Astrocyte (in vitro differentiated cells and primary cell): ENCODE results near the gene LRTM2. TPM values are rescaled to one million over a fixed set of nuclear protein-coding genes. Genes with fewer than 3 reads are reported as not detected.

Experiments
- DNase-seq: peaks from one replicate; pipeline ENCODE4 v3.0.0-alpha.2; 2010; ENCODE audit warnings: low read depth
- FAIRE-seq: peaks from 2 replicates; lab custom pipeline; 2011; peaks lifted over from hg19 to GRCh38; lab: Jason Lieb, UNC
- H2AFZ ChIP-seq: 2 replicates; pipeline ENCODE4 v1.6.0; 2012; ENCODE audit warnings: low read depth, low read length, inconsistent platforms
- H3K27ac ChIP-seq: 2 replicates; pipeline ENCODE4 v1.5.1; 2011; ENCODE audit warnings: low read depth, low read length, inconsistent platforms
- H3K27me3 ChIP-seq: 2 replicates; pipeline ENCODE4 v1.6.0; 2011; ENCODE audit warnings: low read length, inconsistent platforms; ENCODE audit not compliant: insufficient read depth
- H3K36me3 ChIP-seq: 2 replicates; pipeline ENCODE4 v1.5.1; 2011; ENCODE audit warnings: low read length, inconsistent platforms; ENCODE audit not compliant: insufficient read depth
- H3K4me1 ChIP-seq: 2 replicates; pipeline ENCODE4 v1.5.1; 2011; ENCODE audit warnings: low read length, inconsistent platforms; ENCODE audit not compliant: insufficient read depth
- H3K4me2 ChIP-seq: 2 replicates; pipeline ENCODE4 v1.6.0; 2012; ENCODE audit warnings: low read length, inconsistent platforms
- H3K4me3 ChIP-seq: 2 replicates; pipeline ENCODE4 v1.5.1; 2011; ENCODE audit warnings: low read depth, mild to moderate bottlenecking, low read length, inconsistent platforms; ENCODE audit not compliant: insufficient read depth
- H3K79me2 ChIP-seq: 2 replicates; pipeline ENCODE4 v1.6.0; 2012; ENCODE audit warnings: mild to moderate bottlenecking, low read length, inconsistent platforms; ENCODE audit not compliant: insufficient read depth
- H3K9ac ChIP-seq: 2 replicates; pipeline ENCODE4 v1.6.0; 2012; ENCODE audit warnings: mild to moderate bottlenecking, low read length, inconsistent platforms
- H3K9me3 ChIP-seq: 2 replicates; pipeline ENCODE4 v1.5.1; 2012; ENCODE audit warnings: low read depth, mild to moderate bottlenecking, low read length, inconsistent platforms; ENCODE audit not compliant: insufficient read depth
- H4K20me1 ChIP-seq: 2 replicates; pipeline ENCODE4 v1.6.0; 2012; ENCODE audit warnings: low read length, inconsistent platforms; ENCODE audit not compliant: insufficient read depth
- H3K27ac Mint-ChIP-seq: one replicate; pipeline ENCODE4 v1.8.0; 2021; ENCODE audit warnings: mild to moderate bottlenecking, mixed read lengths; ENCODE audit not compliant: unreplicated experiment
- H3K27me3 Mint-ChIP-seq: one replicate; pipeline ENCODE4 v1.8.0; 2021; ENCODE audit warnings: low read depth, mixed read lengths; ENCODE audit not compliant: unreplicated experiment
- H3K36me3 Mint-ChIP-seq: one replicate; pipeline ENCODE4 v1.8.0; 2021; ENCODE audit warnings: low read depth, mixed read lengths; ENCODE audit not compliant: unreplicated experiment
- H3K4me1 Mint-ChIP-seq: one replicate; pipeline ENCODE4 v1.8.0; 2021; ENCODE audit warnings: low read depth, mixed read lengths; ENCODE audit not compliant: unreplicated experiment
- H3K4me3 Mint-ChIP-seq: one replicate; pipeline ENCODE4 v1.8.0; 2021; ENCODE audit warnings: mild to moderate bottlenecking, moderate library complexity, mixed read lengths; ENCODE audit not compliant: unreplicated experiment
- H3K9me3 Mint-ChIP-seq: one replicate; pipeline ENCODE4 v1.8.0; 2021; ENCODE audit warnings: mild to moderate bottlenecking, mixed read lengths; ENCODE audit not compliant: unreplicated experiment
- EZH2 ChIP-seq: IDR thresholded peaks from 2 replicates; pipeline ENCODE4 v1.6.1; 2012; ENCODE audit warnings: mild to moderate bottlenecking, low read length, inconsistent platforms; ENCODE audit not compliant: insufficient read depth
- total RNA-seq: library from RNA; stranded (reverse); gene quantifications from 2 replicates; pipeline ENCODE4 v1.2.1, GENCODE V29; 2021
- TF ChIP-seq, protein P1 (sequence below): IDR thresholded peaks from 2 replicates; pipeline ENCODE4 v1.5.1; 2011; ENCODE audit warnings: low read depth, mild to moderate bottlenecking, inconsistent platforms, low read length, moderate library complexity; ENCODE audit not compliant: insufficient read depth

Gene LRTM2
- total RNA-seq, 1 donor from 2014 or later = not detected

DNA sequence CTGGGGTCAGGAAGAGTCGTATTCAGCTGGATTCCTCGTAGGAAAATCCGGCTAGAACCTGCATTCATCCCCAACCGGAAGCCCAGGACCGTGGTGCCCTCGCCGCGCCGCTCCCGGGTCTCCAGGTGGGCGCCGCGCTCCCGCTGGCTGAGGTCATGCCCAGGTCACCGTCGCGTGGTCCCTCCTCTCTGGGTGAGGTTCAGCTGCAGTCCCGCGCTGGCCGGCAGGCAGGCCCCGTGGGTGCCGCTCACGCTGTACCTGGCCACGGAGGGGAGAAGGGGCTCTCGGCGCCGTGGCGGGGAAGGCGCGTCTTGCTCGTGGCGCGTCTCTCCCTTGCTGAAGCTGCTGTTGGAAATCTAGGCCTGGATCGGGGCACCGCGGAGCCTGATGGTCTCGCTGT, 44.5 kb downstream of the LRTM2 start:
- Histone ChIP-seq H2AFZ (no peak overlapping the region), H3K9me3 (no peaks in the 10 kb centered on the region), H3K4me3 (no peak overlapping the region), H3K9ac (no peak overlapping the region), H3K27me3 (peaks cover 14% of the 10 kb centered on the region), H4K20me1 (no peaks in the 10 kb centered on the region), H3K36me3 (no peaks in the 10 kb centered on the region), H3K4me2 (no peak overlapping the region), H3K79me2 (no peaks in the 10 kb centered on the region), H3K27ac (no peak overlapping the region), H3K4me1 (no peaks in the 10 kb centered on the region)
- TF ChIP-seq EZH2 = no peak
- TF ChIP-seq, protein P1, sequence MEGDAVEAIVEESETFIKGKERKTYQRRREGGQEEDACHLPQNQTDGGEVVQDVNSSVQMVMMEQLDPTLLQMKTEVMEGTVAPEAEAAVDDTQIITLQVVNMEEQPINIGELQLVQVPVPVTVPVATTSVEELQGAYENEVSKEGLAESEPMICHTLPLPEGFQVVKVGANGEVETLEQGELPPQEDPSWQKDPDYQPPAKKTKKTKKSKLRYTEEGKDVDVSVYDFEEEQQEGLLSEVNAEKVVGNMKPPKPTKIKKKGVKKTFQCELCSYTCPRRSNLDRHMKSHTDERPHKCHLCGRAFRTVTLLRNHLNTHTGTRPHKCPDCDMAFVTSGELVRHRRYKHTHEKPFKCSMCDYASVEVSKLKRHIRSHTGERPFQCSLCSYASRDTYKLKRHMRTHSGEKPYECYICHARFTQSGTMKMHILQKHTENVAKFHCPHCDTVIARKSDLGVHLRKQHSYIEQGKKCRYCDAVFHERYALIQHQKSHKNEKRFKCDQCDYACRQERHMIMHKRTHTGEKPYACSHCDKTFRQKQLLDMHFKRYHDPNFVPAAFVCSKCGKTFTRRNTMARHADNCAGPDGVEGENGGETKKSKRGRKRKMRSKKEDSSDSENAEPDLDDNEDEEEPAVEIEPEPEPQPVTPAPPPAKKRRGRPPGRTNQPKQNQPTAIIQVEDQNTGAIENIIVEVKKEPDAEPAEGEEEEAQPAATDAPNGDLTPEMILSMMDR = no peak
- no peaks in the 10 kb centered on the region for H3K36me3 Mint-ChIP-seq
- DNase-seq (no peak), FAIRE-seq (no peak)
- no peaks in the 10 kb centered on the region for H3K4me1 Mint-ChIP-seq
- H3K27ac Mint-ChIP-seq = no peak overlapping the region
- H3K9me3 Mint-ChIP-seq = peaks cover 7% of the 10 kb centered on the region
- H3K4me3 Mint-ChIP-seq = no peak overlapping the region
- H3K27me3 Mint-ChIP-seq = peaks cover 15% of the 10 kb centered on the region

DNA sequence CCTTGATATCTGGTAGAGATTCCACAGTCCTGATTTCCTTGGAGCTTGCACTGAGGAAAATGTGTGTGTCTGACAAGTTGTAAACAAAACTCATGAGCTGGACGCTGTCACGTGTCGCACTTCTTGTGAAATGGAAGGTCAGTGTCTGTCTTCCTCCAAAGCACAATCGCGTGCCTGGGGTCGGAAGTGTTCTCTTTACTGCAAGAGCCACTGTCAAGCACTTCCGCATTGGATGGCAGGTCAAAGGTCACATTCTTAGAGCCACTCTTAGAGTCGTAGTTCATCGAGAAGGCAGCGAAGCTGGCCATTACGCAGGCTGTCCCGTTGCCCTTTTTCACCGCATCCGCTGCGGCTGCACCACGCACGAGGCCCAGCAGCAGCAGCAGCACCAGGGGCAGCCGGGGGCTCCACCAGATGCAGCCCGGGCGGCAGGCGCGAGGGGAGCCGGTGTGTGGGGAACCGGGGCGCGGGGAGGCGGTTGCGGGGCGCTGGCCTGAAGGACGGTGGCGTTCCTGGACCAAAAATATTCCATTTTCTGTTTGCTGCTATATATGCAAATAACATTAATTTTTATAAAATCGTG, 45.0 kb downstream of the LRTM2 start:
- no peaks in the 10 kb centered on the region for H3K4me1 ChIP-seq
- H2AFZ ChIP-seq = no peak overlapping the region
- Mint-ChIP-seq H3K27me3 (peaks cover 12% of the 10 kb centered on the region), H3K4me3 (no peak overlapping the region), H3K4me1 (no peaks in the 10 kb centered on the region), H3K27ac (no peak overlapping the region), H3K36me3 (no peaks in the 10 kb centered on the region), H3K9me3 (peaks cover 7% of the 10 kb centered on the region)
- H3K9ac ChIP-seq = no peak overlapping the region
- H3K27me3 ChIP-seq = peaks cover 14% of the 10 kb centered on the region
- H3K9me3 ChIP-seq = no peaks in the 10 kb centered on the region
- no peaks in the 10 kb centered on the region for H4K20me1 ChIP-seq
- DNase-seq (no peak), FAIRE-seq (no peak)
- no peaks in the 10 kb centered on the region for H3K79me2 ChIP-seq
- no peak overlapping the region for H3K27ac ChIP-seq
- no peak overlapping the region for H3K4me3 ChIP-seq
- no peaks in the 10 kb centered on the region for H3K36me3 ChIP-seq
- TF ChIP-seq, protein P1 = no peak
- TF ChIP-seq EZH2 = no peak
- H3K4me2 ChIP-seq = no peak overlapping the region

DNA sequence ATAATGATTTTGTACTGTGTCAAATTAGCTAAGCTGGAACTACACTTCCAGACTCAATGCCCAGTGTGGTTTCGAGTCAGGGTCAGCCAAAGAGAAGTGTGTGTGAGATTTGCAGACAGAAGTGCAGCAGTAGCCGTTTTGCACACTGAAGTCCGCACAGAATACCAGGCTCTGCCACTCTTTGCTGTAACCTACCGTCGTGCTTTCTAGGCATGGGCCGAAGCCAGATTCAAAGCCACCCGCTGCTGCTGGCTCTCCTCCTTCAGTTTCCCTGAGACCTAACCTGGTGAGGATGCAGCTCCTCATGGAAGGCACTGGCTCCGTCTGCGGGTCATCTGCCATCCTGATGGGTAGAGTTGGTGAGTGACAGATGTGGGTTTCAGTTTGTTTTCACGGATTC, 48.8 kb downstream of the LRTM2 start:
- no peaks in the 10 kb centered on the region for H3K4me1 ChIP-seq
- no peak for TF ChIP-seq EZH2
- TF ChIP-seq, protein P1 = no peak
- FAIRE-seq (no peak), DNase-seq (no peak)
- no peaks in the 10 kb centered on the region for H3K36me3 ChIP-seq
- H3K4me3 Mint-ChIP-seq = no peak overlapping the region
- H3K36me3 Mint-ChIP-seq = no peaks in the 10 kb centered on the region
- peaks cover 6% of the 10 kb centered on the region for H3K9me3 ChIP-seq
- H3K9me3 Mint-ChIP-seq = peaks cover 7% of the 10 kb centered on the region
- no peak overlapping the region for H2AFZ ChIP-seq
- no peak overlapping the region for H3K4me3 ChIP-seq
- no peak overlapping the region for H3K27ac Mint-ChIP-seq
- H3K27me3 ChIP-seq = peaks cover 12% of the 10 kb centered on the region
- no peak overlapping the region for H3K9ac ChIP-seq
- no peaks in the 10 kb centered on the region for H4K20me1 ChIP-seq
- peaks cover 25% of the 10 kb centered on the region for H3K27me3 Mint-ChIP-seq
- no peaks in the 10 kb centered on the region for H3K4me1 Mint-ChIP-seq
- no peaks in the 10 kb centered on the region for H3K79me2 ChIP-seq
- H3K4me2 ChIP-seq = no peak overlapping the region
- H3K27ac ChIP-seq = no peak overlapping the region
